Activated CD4-positive, alpha-beta T cell treated with anti-CD3 and anti-CD28 coated beads, Interleukin-2, amount 10 ng/mL, durations not matched to agents 24 days and 14 days (primary cell): ENCODE data around the gene DLG2. TPM values are rescaled to one million over a fixed set of nuclear protein-coding genes. Genes with fewer than 3 reads are reported as not detected.
"Not testable (repeated sequence)": the region's sequence is repeated elsewhere in the genome, so short reads cannot be mapped to it uniquely, and the experiment has no call there.

Experiments used
- DNase-seq: peaks from one replicate; pipeline ENCODE4 v3.0.0; 2022
- H3K27ac Mint-ChIP-seq: one replicate; pipeline ENCODE4 v1.8.0; 2022; ENCODE audit warnings: mild to moderate bottlenecking, mixed read lengths
- H3K27me3 Mint-ChIP-seq: one replicate; pipeline ENCODE4 v1.8.0; 2022; ENCODE audit warnings: mixed read lengths
- H3K36me3 Mint-ChIP-seq: one replicate; pipeline ENCODE4 v1.8.0; 2022; ENCODE audit warnings: low read depth, mild to moderate bottlenecking, mixed read lengths
- H3K4me1 Mint-ChIP-seq: one replicate; pipeline ENCODE4 v1.8.0; 2021; ENCODE audit warnings: mixed read lengths
- H3K4me3 Mint-ChIP-seq: one replicate; pipeline ENCODE4 v1.8.0; 2022; ENCODE audit warnings: mild to moderate bottlenecking, moderate library complexity, mixed read lengths
- H3K9me3 Mint-ChIP-seq: one replicate; pipeline ENCODE4 v1.8.0; 2021; ENCODE audit warnings: mixed read lengths
- intact Hi-C: fragments of 100-400 bp; cut with micrococcal nuclease; formaldehyde crosslinking; loops from one replicate; pipeline ENCODE4 v1.15.1; 2023
- total RNA-seq: library from RNA; stranded (reverse); gene quantifications from 2 replicates; pipeline ENCODE4 v1.2.3, GENCODE V29; 2022

The DLG2 gene
- total RNA-seq, 1 donor from 2014 or later = 1.0 TPM

- intact Hi-C loops, DNase-seq, H3K36me3 Mint-ChIP-seq, H3K4me3 Mint-ChIP-seq, H3K4me1 Mint-ChIP-seq, H3K27ac Mint-ChIP-seq, H3K27me3 Mint-ChIP-seq, H3K9me3 Mint-ChIP-seq: not testable (repeated sequence)
Observed at GRCh38 chr11:83731288-83731687, 1895.9 kb downstream of the DLG2 start.

GRCh38 chr11:83728281-83728680 is 1898.9 kb downstream of the DLG2 start:
- Mint-ChIP-seq H3K27me3 (peaks cover 15% of the 10 kb centered on the region), H3K27ac (no peak overlapping the region), H3K36me3 (no peaks in the 10 kb centered on the region), H3K9me3 (no peaks in the 10 kb centered on the region), H3K4me1 (peaks cover 2% of the 10 kb centered on the region), H3K4me3 (no peak overlapping the region)
- intact Hi-C loops = no loop called here
- DNase-seq = no peak

DNA sequence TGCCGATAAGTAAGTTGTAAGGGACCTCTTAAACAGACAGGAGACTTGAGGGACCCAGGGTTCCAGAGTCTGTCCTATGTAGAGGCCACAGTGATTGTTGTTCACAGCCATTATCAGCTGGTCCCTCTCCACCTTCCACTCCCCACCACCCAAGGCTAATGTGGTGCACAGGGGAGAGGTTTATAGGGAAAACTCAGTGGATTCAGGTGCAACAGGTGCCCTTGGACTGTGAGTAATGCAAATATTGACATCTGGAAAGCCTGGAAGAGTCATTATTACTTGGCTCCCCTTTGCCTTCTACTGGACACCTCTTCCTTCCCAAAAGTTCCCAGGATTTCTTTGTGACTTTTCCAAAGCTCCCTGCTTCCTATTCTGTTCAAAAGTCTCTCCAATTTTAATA is 1899.9 kb downstream of the DLG2 start:
- H3K4me3 Mint-ChIP-seq = no peak overlapping the region
- peaks cover 2% of the 10 kb centered on the region for H3K4me1 Mint-ChIP-seq
- intact Hi-C loops = no loop called here
- DNase-seq = no peak
- peaks cover 16% of the 10 kb centered on the region for H3K27me3 Mint-ChIP-seq
- H3K27ac Mint-ChIP-seq = no peak overlapping the region
- H3K36me3 Mint-ChIP-seq = no peaks in the 10 kb centered on the region
- no peaks in the 10 kb centered on the region for H3K9me3 Mint-ChIP-seq

GRCh38 chr11:83726316-83726715 is 1900.8 kb downstream of the DLG2 start:
- Mint-ChIP-seq H3K9me3 (no peaks in the 10 kb centered on the region), H3K27me3 (peaks cover 16% of the 10 kb centered on the region), H3K36me3 (no peaks in the 10 kb centered on the region), H3K27ac (no peak overlapping the region), H3K4me1 (peaks cover 2% of the 10 kb centered on the region), H3K4me3 (no peak overlapping the region)
- no peak for DNase-seq
- intact Hi-C loops = no loop called here

DNA sequence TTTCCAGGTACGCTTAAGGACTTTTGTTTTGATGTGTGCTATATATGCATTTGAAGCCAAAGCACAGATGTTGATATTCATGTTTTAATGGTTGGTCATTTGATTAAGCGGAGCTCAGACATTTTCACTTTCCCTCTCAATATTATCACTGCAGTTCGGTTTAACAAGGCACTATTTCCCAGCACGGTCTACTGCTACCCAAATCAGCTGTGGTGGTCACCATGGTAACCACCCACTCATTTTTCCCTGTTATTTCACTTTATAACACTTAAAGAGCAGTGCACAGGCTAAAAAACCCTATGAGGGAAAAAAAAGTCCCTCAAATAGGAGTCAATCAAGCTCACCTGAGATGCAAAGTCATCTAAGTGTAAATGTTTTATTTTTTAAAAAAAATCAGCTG is 1901.4 kb downstream of the DLG2 start:
- Mint-ChIP-seq H3K4me3 (no peak overlapping the region), H3K36me3 (no peaks in the 10 kb centered on the region), H3K9me3 (no peaks in the 10 kb centered on the region), H3K27me3 (peaks cover 17% of the 10 kb centered on the region), H3K4me1 (peaks cover 2% of the 10 kb centered on the region), H3K27ac (no peak overlapping the region)
- intact Hi-C loops = no loop called here
- no peak for DNase-seq

GRCh38 chr11:83725269-83725560 is 1901.9 kb downstream of the DLG2 start:
- intact Hi-C loops = no loop called here
- Mint-ChIP-seq H3K4me1 (peaks cover 2% of the 10 kb centered on the region), H3K9me3 (no peaks in the 10 kb centered on the region), H3K4me3 (no peak overlapping the region), H3K36me3 (no peaks in the 10 kb centered on the region), H3K27ac (no peak overlapping the region), H3K27me3 (peaks cover 17% of the 10 kb centered on the region)
- DNase-seq = no peak

DNA sequence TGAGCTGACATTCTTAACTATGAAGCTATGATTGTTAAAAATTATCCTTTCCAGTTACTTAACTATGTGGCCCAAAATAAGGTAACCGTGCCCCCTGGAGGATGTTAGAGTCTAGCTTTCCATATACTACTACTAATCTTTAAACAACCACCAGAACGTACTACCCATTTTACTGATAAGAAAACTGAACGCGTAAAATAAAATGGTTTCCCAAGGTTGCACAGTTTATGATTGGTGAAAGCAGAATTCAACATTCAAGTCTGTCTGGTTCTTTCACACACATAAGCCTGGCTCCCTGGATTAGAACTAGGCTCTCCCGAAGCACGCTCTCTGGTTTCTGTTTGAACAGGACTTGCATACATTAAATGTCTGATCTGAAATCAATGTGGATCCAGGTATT is 1903.1 kb downstream of the DLG2 start:
- H3K4me3 Mint-ChIP-seq = peak overlapping the region; percentile 43

GRCh38 chr11:83722392-83723119 is 1904.6 kb downstream of the DLG2 start:
- H3K4me1 Mint-ChIP-seq = peaks cover 2% of the 10 kb centered on the region
- H3K4me3 Mint-ChIP-seq = no peak overlapping the region
- intact Hi-C loops = loop anchor here (5.0 kb wide), 1 partner anchor 430 kb away; no protein-coding TSS in a partner anchor
- H3K27ac Mint-ChIP-seq = no peak overlapping the region
- H3K36me3 Mint-ChIP-seq = no peaks in the 10 kb centered on the region
- DNase-seq = no peak
- H3K9me3 Mint-ChIP-seq = no peaks in the 10 kb centered on the region
- H3K27me3 Mint-ChIP-seq = peaks cover 17% of the 10 kb centered on the region

More for the DNA sequence above, 1903.1 kb downstream of the DLG2 start:
- Mint-ChIP-seq H3K27me3 (peaks cover 17% of the 10 kb centered on the region), H3K36me3 (no peaks in the 10 kb centered on the region), H3K9me3 (no peaks in the 10 kb centered on the region), H3K27ac (no peak overlapping the region), H3K4me1 (peaks cover 2% of the 10 kb centered on the region)
- DNase-seq = peak; percentile 56
- intact Hi-C loops = loop anchor here (5.0 kb wide), 1 partner anchor 432 kb away; no protein-coding TSS in a partner anchor

GRCh38 chr11:83721263-83721662 is 1905.9 kb downstream of the DLG2 start:
- intact Hi-C loops = loop anchor here (5.0 kb wide), 1 partner anchor 429 kb away; no protein-coding TSS in a partner anchor
- H3K36me3 Mint-ChIP-seq = no peaks in the 10 kb centered on the region
- peaks cover 2% of the 10 kb centered on the region for H3K4me1 Mint-ChIP-seq
- peaks cover 14% of the 10 kb centered on the region for H3K27me3 Mint-ChIP-seq
- no peaks in the 10 kb centered on the region for H3K9me3 Mint-ChIP-seq
- no peak for DNase-seq
- no peak overlapping the region for H3K27ac Mint-ChIP-seq
- H3K4me3 Mint-ChIP-seq = no peak overlapping the region

- Mint-ChIP-seq H3K36me3 (no peaks in the 10 kb centered on the region), H3K27me3 (peaks cover 13% of the 10 kb centered on the region), H3K27ac (no peak overlapping the region), H3K9me3 (no peaks in the 10 kb centered on the region), H3K4me1 (peaks cover 2% of the 10 kb centered on the region), H3K4me3 (no peak overlapping the region)
- DNase-seq = no peak
- intact Hi-C loops = loop anchor here (5.0 kb wide), 1 partner anchor 428 kb away; no protein-coding TSS in a partner anchor
Observed at GRCh38 chr11:83720675-83721074, 1906.5 kb downstream of the DLG2 start.

DNA sequence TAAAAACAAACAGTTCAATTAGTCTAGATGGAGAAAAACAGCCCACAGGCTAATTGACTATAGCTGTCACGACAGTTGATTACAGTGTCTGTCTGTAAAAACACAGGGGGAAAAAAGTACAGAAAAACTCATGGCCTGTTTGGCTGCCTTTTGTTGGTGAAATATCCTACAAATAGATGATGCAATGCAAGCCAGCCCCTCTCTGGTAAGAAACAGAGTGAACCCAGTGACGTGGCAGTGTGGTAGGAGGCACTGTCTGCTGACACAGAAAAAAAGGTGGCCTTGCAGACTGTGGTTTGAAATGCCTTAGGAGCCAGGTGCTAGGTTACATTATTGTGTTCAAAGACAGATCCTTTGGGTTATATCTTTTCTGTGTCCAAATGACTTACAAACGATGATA is 1909.6 kb downstream of the DLG2 start:
- no peaks in the 10 kb centered on the region for H3K4me1 Mint-ChIP-seq
- no peaks in the 10 kb centered on the region for H3K36me3 Mint-ChIP-seq
- H3K4me3 Mint-ChIP-seq = no peak overlapping the region
- H3K27me3 Mint-ChIP-seq = peaks cover 1% of the 10 kb centered on the region
- intact Hi-C loops = no loop called here
- no peak overlapping the region for H3K27ac Mint-ChIP-seq
- no peak for DNase-seq
- no peaks in the 10 kb centered on the region for H3K9me3 Mint-ChIP-seq

DNA sequence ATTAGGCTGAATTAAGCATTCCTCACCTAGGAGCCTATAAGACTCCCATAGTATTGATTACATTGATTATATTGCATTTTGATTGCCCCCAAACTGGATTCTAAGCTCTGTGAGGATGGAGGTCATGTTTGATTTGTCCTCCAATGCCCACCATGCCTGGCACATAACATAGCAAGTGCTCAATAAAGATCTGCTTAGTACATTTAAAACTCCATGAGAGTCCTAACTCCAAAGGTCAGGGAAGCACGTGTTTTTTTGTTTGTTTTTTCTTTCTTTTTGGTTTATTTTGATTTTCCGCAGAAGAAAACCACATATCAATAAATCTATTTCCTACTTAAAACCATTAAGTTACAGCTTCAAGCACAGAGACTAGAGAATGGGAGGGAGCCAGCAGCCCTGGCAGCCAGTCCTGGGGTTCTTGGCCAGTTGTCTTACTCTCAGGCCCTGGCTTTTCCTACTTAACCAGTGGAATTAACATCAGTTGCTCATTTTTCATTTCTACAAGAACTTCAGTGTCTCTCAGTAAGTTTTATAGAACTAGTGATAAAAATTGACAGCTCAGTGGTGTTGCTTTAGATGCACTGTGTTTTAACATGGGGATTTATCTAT is 1911.1 kb downstream of the DLG2 start:
- Mint-ChIP-seq H3K27me3 (peaks cover 1% of the 10 kb centered on the region), H3K36me3 (no peaks in the 10 kb centered on the region), H3K9me3 (no peaks in the 10 kb centered on the region), H3K4me3 (no peak overlapping the region), H3K27ac (no peak overlapping the region), H3K4me1 (no peaks in the 10 kb centered on the region)
- intact Hi-C loops = no loop called here
- DNase-seq = no peak

- no peaks in the 10 kb centered on the region for H3K9me3 Mint-ChIP-seq
- H3K27ac Mint-ChIP-seq = no peak overlapping the region
- H3K4me1 Mint-ChIP-seq = no peaks in the 10 kb centered on the region
- no peaks in the 10 kb centered on the region for H3K27me3 Mint-ChIP-seq
- H3K4me3 Mint-ChIP-seq = no peak overlapping the region
- no peaks in the 10 kb centered on the region for H3K36me3 Mint-ChIP-seq
- intact Hi-C loops = no loop called here
- no peak for DNase-seq
Observed at GRCh38 chr11:83713708-83714107, 1913.4 kb downstream of the DLG2 start.

DNA sequence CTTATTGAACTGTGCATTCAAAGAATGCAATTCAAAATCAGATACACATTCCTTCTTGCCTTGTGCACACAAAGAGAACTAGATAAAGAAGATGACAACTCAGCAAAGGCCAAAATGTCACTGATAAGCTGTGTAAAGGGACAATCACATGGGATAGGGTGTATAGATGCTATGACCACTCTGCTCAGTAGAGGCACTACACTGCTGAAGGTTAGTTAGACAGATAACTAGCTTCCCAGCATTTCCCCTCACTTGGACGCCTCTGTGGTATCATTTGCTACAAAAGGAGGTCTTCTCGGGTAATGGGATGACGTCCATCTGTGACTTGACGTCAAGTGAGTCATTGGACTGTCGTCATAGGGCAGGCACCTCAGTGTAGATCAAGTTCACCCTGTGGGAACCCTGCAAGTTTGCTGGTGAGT is 1916.0 kb downstream of the DLG2 start:
- intact Hi-C loops = no loop called here
- Mint-ChIP-seq H3K9me3 (no peaks in the 10 kb centered on the region), H3K4me1 (no peaks in the 10 kb centered on the region), H3K27ac (no peak overlapping the region), H3K27me3 (no peaks in the 10 kb centered on the region), H3K4me3 (no peak overlapping the region), H3K36me3 (no peaks in the 10 kb centered on the region)
- DNase-seq = no peak
